ENCODE results near the gene HP1BP3. TPM values are rescaled to one million over a fixed set of nuclear protein-coding genes. Genes with fewer than 3 reads are reported as not detected.

HP1BP3 gene
- total RNA-seq, 2 experiments from 2014 or later, result 156 to 169 TPM

GRCh38 chr1:20701446-20701845, 85.7 kb downstream of the HP1BP3 start:
- H3K27ac Mint-ChIP-seq, result no peak overlapping the region
- H3K4me1 Mint-ChIP-seq, result peaks cover 3% of the 10 kb centered on the region
- H3K27me3 Mint-ChIP-seq, result no peaks in the 10 kb centered on the region

GRCh38 chr1:20700636-20701215, 86.4 kb downstream of the HP1BP3 start:
- Mint-ChIP-seq H3K9me3 (no peaks in the 10 kb centered on the region), H3K27me3 (no peaks in the 10 kb centered on the region), H3K36me3 (no peaks in the 10 kb centered on the region), H3K27ac (no peak overlapping the region), H3K4me1 (peaks cover 7% of the 10 kb centered on the region), H3K4me3 (no peak overlapping the region)
- no peak for DNase-seq

More at GRCh38 chr1:20701446-20701845, 85.7 kb downstream of the HP1BP3 start:
- no peak for DNase-seq
- Mint-ChIP-seq H3K36me3 (no peaks in the 10 kb centered on the region), H3K4me3 (no peak overlapping the region), H3K9me3 (no peaks in the 10 kb centered on the region)

GRCh38 chr1:20699558-20699957, 87.5 kb downstream of the HP1BP3 start:
- Mint-ChIP-seq H3K9me3 (no peaks in the 10 kb centered on the region), H3K4me3 (no peak overlapping the region), H3K4me1 (peaks cover 7% of the 10 kb centered on the region), H3K36me3 (no peaks in the 10 kb centered on the region), H3K27me3 (no peaks in the 10 kb centered on the region), H3K27ac (no peak overlapping the region)
- no peak for DNase-seq

- Mint-ChIP-seq H3K36me3 (no peaks in the 10 kb centered on the region), H3K27ac (no peak overlapping the region), H3K27me3 (no peaks in the 10 kb centered on the region), H3K4me1 (peaks cover 7% of the 10 kb centered on the region), H3K9me3 (no peaks in the 10 kb centered on the region), H3K4me3 (no peak overlapping the region)
- no peak for DNase-seq
Observed at GRCh38 chr1:20698195-20698910, 88.8 kb downstream of the HP1BP3 start.

- no peak overlapping the region for H3K4me3 Mint-ChIP-seq
- no peaks in the 10 kb centered on the region for H3K27me3 Mint-ChIP-seq
- H3K27ac Mint-ChIP-seq, result no peak overlapping the region
Observed at GRCh38 chr1:20697563-20697962, 89.5 kb downstream of the HP1BP3 start.

GRCh38 chr1:20696397-20697333, 90.4 kb downstream of the HP1BP3 start:
- DNase-seq, result peak; percentile 78
- Mint-ChIP-seq H3K4me1 (peaks cover 7% of the 10 kb centered on the region), H3K4me3 (peak overlapping the region; percentile 78), H3K9me3 (no peaks in the 10 kb centered on the region), H3K27ac (peak overlapping the region; percentile 25), H3K27me3 (no peaks in the 10 kb centered on the region), H3K36me3 (no peaks in the 10 kb centered on the region)

More at GRCh38 chr1:20697563-20697962, 89.5 kb downstream of the HP1BP3 start:
- Mint-ChIP-seq H3K4me1 (peaks cover 7% of the 10 kb centered on the region), H3K9me3 (no peaks in the 10 kb centered on the region), H3K36me3 (no peaks in the 10 kb centered on the region)
- no peak for DNase-seq

- H3K27ac Mint-ChIP-seq, result no peak overlapping the region
- peak overlapping the region; percentile 78 for H3K4me3 Mint-ChIP-seq
- peaks cover 7% of the 10 kb centered on the region for H3K4me1 Mint-ChIP-seq
- H3K9me3 Mint-ChIP-seq, result no peaks in the 10 kb centered on the region
- DNase-seq, result no peak
- no peaks in the 10 kb centered on the region for H3K36me3 Mint-ChIP-seq
- no peaks in the 10 kb centered on the region for H3K27me3 Mint-ChIP-seq
Observed at GRCh38 chr1:20695515-20695914, 91.6 kb downstream of the HP1BP3 start.

GRCh38 chr1:20693623-20694022, 93.5 kb downstream of the HP1BP3 start:
- no peaks in the 10 kb centered on the region for H3K9me3 Mint-ChIP-seq
- no peak for DNase-seq
- H3K36me3 Mint-ChIP-seq, result no peaks in the 10 kb centered on the region
- H3K4me3 Mint-ChIP-seq, result no peak overlapping the region
- no peaks in the 10 kb centered on the region for H3K27me3 Mint-ChIP-seq
- H3K4me1 Mint-ChIP-seq, result peaks cover 7% of the 10 kb centered on the region
- no peak overlapping the region for H3K27ac Mint-ChIP-seq

Other genes with a start within 250 kb of the HP1BP3 start
- not detected for gene FAM43B, start 234.7 kb downstream of the HP1BP3 start, total RNA-seq
- not detected for gene CDA, start 198.2 kb downstream of the HP1BP3 start, total RNA-seq
- gene PINK1, start 153.8 kb downstream of the HP1BP3 start, total RNA-seq, result 1 to 10 TPM; 1.9 to 2.1 TPM
- 100 to 1,000 TPM; 156 to 164 TPM for gene DDOST, start 125.9 kb downstream of the HP1BP3 start, total RNA-seq
- under 1 TPM in 1 of 2 experiments, not detected in 1; 0.16 TPM for gene KIF17, start 69.3 kb downstream of the HP1BP3 start, total RNA-seq
- 1 to 10 TPM; 2.7 to 2.8 TPM for gene SH2D5, start 54.6 kb downstream of the HP1BP3 start, total RNA-seq

Data from activated naive CD8-positive, alpha-beta T cell treated with anti-CD3 and anti-CD28 coated beads for 36 hours (primary cell).